Measurements from ENCODE around the gene PHF21B.

PHF21B gene

GRCh38 chr22:44850946-44851345, 158.9 kb downstream of the PHF21B start:
- no peak for TF ChIP-seq GATA2 (IDR thresholded peaks at IDR 0.05; ENCODE audit: low read depth, low read length)
- TF ChIP-seq GATA3 (IDR thresholded peaks at IDR 0.05; ENCODE audit: low read depth, low read length), result no peak

- no peak for TF ChIP-seq GATA3 (IDR thresholded peaks at IDR 0.05; ENCODE audit: low read depth, low read length)
- no peak for TF ChIP-seq GATA2 (IDR thresholded peaks at IDR 0.05; ENCODE audit: low read depth, low read length)
These were observed 160.9 kb downstream of the PHF21B start for GRCh38 chr22:44848791-44849420.

GRCh38 chr22:44848296-44848741, 161.5 kb downstream of the PHF21B start:
- TF ChIP-seq GATA2 (IDR thresholded peaks at IDR 0.05; ENCODE audit: low read depth, low read length) (no peak), GATA3 (IDR thresholded peaks at IDR 0.05; ENCODE audit: low read depth, low read length) (no peak)

DNA sequence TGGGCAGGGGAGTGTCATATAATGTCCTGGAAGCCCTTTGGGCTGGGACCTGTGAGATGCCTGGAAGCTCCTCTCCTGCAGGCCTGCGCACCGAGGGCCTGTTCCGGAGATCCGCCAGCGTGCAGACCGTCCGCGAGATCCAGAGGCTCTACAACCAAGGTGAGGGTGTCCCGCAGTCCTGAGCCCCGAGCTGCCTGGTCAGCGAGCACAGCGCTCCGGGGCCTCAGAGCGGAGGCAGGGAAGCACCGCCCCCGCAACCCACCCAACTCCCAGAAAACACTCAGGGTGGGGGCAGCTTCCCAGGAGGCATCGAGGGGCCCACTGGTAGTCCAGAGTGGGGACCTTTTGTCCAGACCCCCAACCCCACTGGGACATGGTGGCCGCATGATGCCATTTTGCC, 161.9 kb downstream of the PHF21B start:
- TF ChIP-seq GATA3 (IDR thresholded peaks at IDR 0.05; ENCODE audit: low read depth, low read length) (no peak), GATA2 (IDR thresholded peaks at IDR 0.05; ENCODE audit: low read depth, low read length) (no peak)

- TF ChIP-seq GATA3 (IDR thresholded peaks at IDR 0.05; ENCODE audit: low read depth, low read length), result no peak
- no peak for TF ChIP-seq GATA2 (IDR thresholded peaks at IDR 0.05; ENCODE audit: low read depth, low read length)
These were observed 162.4 kb downstream of the PHF21B start for GRCh38 chr22:44847380-44847779.

DNA sequence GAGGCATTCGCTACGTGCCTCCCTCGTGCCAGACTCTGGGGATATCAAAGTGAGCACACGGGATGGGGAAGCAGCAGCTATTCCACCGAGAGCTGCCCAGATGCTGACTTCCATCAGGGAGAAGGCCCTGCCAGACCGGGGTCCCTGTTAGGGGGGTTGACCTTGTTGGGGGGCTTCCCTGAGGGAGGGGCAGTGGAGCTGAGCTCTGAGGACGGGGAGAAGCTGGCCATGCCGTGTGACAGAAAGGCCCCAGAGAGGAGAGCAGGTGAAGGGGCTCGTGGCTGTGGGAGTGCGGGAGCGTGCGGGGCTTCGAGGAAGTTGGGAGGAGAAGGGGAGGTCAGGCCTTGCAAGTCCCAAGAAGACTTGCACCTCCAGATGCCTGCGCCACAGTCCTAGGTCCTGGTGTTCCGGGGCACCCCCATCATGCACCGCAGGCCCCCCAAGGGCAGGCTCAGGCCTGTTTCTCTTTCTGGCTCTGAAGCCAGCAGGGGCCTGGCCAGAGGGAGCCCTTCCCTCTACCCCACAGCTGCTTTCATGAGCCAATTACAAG, 163.0 kb downstream of the PHF21B start:
- TF ChIP-seq GATA3 (IDR thresholded peaks at IDR 0.05; ENCODE audit: low read depth, low read length) (no peak), GATA2 (IDR thresholded peaks at IDR 0.05; ENCODE audit: low read depth, low read length) (no peak)

GRCh38 chr22:44845796-44846720, 163.7 kb downstream of the PHF21B start:
- no peak for TF ChIP-seq GATA2 (IDR thresholded peaks at IDR 0.05; ENCODE audit: low read depth, low read length)
- TF ChIP-seq GATA3 (IDR thresholded peaks at IDR 0.05; ENCODE audit: low read depth, low read length), result no peak

DNA sequence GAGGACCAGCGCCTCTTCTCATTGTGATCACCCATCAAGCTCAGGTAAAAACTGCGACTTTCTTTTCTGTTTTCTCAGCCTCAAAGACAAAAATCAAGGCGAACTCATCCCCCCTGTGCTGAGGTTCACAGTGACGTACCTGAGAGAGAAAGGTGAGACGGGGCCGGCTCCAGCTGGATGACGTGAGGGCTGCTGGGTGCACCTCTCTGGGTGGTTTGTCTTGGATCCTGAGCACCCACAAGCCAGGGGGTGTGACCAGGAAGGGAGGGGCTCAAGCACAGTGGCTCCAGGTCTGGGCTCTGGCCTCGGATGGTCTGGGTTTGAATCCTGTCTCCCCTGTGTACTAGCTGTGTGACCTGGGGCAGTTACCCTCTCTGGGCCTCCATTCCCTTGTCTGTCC, 164.6 kb downstream of the PHF21B start:
- TF ChIP-seq GATA3 (IDR thresholded peaks at IDR 0.05; ENCODE audit: low read depth, low read length), result no peak

- TF ChIP-seq GATA2 (IDR thresholded peaks at IDR 0.05; ENCODE audit: low read depth, low read length) (no peak), GATA3 (IDR thresholded peaks at IDR 0.05; ENCODE audit: low read depth, low read length) (no peak)
These were observed 167.4 kb downstream of the PHF21B start for GRCh38 chr22:44842417-44842816.

DNA sequence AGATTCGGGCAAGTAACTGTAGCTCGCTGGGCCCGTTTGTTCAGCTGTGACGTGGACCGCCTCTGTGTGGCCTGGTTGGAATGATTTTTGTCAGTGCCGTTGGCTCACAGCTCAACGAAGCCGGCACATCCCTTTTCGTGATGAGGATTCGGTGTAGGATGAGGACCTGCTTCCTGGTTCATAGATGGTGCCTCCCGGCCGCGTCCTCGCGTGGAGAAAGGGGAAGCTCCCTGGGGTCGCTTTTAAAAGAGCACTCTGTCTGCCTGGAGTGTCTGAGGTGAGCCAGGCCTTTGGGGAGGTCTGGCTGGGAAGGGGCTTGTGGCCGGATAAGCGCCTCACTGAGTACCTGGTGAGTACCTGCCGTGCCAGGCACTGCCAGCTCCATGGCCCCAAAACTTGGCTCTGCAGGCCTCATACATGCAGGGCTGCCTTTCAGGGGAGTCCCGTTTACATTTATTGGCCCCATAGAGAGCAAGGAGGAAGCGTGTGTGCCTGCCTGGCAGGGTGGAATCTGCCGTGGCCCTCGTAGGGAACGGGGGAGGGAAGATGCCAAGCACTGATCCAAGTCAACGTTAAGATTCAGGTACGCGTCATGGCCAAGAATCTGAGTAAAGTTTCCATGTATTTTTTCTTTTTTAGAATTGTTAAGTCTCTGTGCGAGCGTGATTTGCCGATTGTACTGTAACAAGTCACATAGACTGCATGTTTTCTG, 169.0 kb downstream of the PHF21B start:
- TF ChIP-seq GATA2 (IDR thresholded peaks at IDR 0.05; ENCODE audit: low read depth, low read length) (no peak), GATA3 (IDR thresholded peaks at IDR 0.05; ENCODE audit: low read depth, low read length) (no peak)

DNA sequence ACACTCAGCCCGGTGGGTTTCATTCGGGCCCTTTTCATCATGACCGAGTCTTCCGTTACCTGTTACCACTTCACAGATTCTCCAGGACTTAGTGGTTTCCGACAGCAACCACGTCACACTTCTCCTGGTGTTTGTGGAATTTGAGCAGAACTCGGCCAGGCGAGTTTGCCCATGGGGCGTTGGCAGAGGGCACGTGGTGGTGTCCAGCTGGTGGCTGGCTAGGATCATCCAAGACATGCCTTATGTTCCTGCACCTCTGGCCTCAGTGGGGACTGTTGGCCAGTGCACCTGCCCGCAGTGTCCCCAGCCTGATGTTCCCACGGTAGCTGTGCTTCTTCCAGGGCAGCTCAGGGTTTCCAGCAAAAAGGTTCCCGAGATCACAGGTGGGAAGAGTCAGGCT, 170.1 kb downstream of the PHF21B start:
- TF ChIP-seq GATA2 (IDR thresholded peaks at IDR 0.05; ENCODE audit: low read depth, low read length) (no peak), GATA3 (IDR thresholded peaks at IDR 0.05; ENCODE audit: low read depth, low read length) (no peak)

- TF ChIP-seq GATA3 (IDR thresholded peaks at IDR 0.05; ENCODE audit: low read depth, low read length), result no peak
- no peak for TF ChIP-seq GATA2 (IDR thresholded peaks at IDR 0.05; ENCODE audit: low read depth, low read length)
These were observed 170.7 kb downstream of the PHF21B start for GRCh38 chr22:44839061-44839460.

DNA sequence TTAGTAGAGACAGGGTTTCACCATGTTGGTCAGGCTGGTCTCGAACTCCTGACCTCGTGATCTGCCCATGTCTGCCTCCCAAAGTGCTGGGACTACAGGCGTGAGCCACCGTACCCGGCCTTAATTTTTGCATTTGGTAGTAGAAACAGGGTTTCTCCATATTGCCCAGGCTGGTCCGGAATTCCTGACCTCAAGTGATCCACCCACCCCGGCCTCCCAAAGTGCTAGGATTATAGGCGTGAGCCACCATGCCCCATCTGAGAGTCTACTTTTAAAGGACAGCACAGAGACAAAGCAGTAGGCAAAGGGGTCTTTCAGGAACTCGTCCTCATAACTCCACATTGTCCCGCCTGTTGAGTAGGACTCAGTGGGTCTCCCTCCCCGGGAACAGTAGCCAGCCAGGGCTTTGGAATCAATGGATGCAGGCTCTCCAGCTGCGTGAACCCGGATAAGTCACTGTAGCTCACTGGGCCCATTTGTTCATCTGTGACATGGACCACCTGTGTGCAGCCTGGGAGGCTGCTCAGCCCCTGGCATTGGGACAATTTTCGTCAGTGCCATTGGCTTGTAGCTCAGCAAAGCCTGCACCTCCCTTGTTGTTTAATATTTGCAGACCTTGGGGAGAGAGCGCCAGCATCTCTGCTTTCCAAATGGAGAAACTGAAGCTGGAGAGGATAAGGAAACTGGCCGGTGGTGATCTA, 171.3 kb downstream of the PHF21B start:
- TF ChIP-seq GATA2 (IDR thresholded peaks at IDR 0.05; ENCODE audit: low read depth, low read length) (no peak), GATA3 (IDR thresholded peaks at IDR 0.05; ENCODE audit: low read depth, low read length) (no peak)

Measured in SH-SY5Y (cell line).